ENCODE measurements around the gene ARHGAP42. TPM values are rescaled to one million over a fixed set of nuclear protein-coding genes. Genes with fewer than 3 reads are reported as not detected.

The ARHGAP42 gene
- polyA plus RNA-seq, 3 donors = 0.13 TPM; not detected in 2

- H3K27ac ChIP-seq (ENCODE audit: low read depth in 1 of 2, low read length in 2 of 2) = no peak overlapping the region
These were observed 16.9 kb downstream of the ARHGAP42 start for GRCh38 chr11:100703801-100704575.

GRCh38 chr11:100705447-100705846 lies 18.4 kb downstream of the ARHGAP42 start:
- no peak overlapping the region for H2AFZ ChIP-seq (ENCODE audit: insufficient read depth, low read depth, low read length, poor library complexity, severe bottlenecking)
- WGBS (ENCODE audit: insufficient coverage) = no CpG with 5 or more reads among the region's 2 CpGs
- Mint-ChIP-seq H3K27me3 (ENCODE audit: low read depth in 3 of 3) (no peaks in the 10 kb centered on the region), H3K36me3 (no peaks in the 10 kb centered on the region), H3K27ac (no peak overlapping the region), H3K9me3 (peaks cover 0 to 5% (median 0%) of the 10 kb centered on the region in 7 donors), H3K4me3 (no peak overlapping the region), H3K4me1 (no peaks in the 10 kb centered on the region)
- H3K9me3 ChIP-seq (replicated peaks in 1 of 2; ENCODE audit: control insufficient read depth in 1 of 2, insufficient read depth in 1 of 2, low read length in 2 of 2) = no peaks in the 10 kb centered on the region
- intact Hi-C loops (cut with micrococcal nuclease) = no loop called here
- no peaks in the 10 kb centered on the region for H3K4me1 ChIP-seq (ENCODE audit: control insufficient read depth in 1 of 2, insufficient read depth in 2 of 2, low read length in 2 of 2)
- H3K27me3 ChIP-seq (ENCODE audit: control insufficient read depth in 2 of 2, insufficient read depth in 2 of 2, low read length in 2 of 2) = no peaks in the 10 kb centered on the region
- no peak overlapping the region for H3K4me2 ChIP-seq (replicated peaks; ENCODE audit: extremely low read depth, low read length, poor library complexity, severe bottlenecking)
- H3K4me3 ChIP-seq (replicated peaks in 1 of 3; ENCODE audit: low read depth in 2 of 3, low read length in 3 of 3) = no peak overlapping the region
- H3K36me3 ChIP-seq (replicated peaks in 1 of 2; ENCODE audit: control insufficient read depth in 1 of 2, insufficient read depth in 2 of 2, low read length in 2 of 2) = no peaks in the 10 kb centered on the region
- no peaks in the 10 kb centered on the region for H4K20me1 ChIP-seq (ENCODE audit: insufficient read depth, low read length)
- H3K9ac ChIP-seq (ENCODE audit: insufficient read depth, low read length, poor library complexity, severe bottlenecking) = no peak overlapping the region
- H3K27ac ChIP-seq (ENCODE audit: low read depth in 1 of 2, low read length in 2 of 2) = no peak overlapping the region
- no peak for TF ChIP-seq CTCF (IDR thresholded peaks at IDR 0.05)
- no peaks in the 10 kb centered on the region for H3K79me2 ChIP-seq (ENCODE audit: insufficient read depth, low read length)
- DNase-seq = no peak

More at GRCh38 chr11:100703801-100704575, 16.9 kb downstream of the ARHGAP42 start:
- Mint-ChIP-seq H3K9me3 (peaks cover 0 to 5% (median 0%) of the 10 kb centered on the region in 7 donors), H3K27me3 (ENCODE audit: low read depth in 3 of 3) (no peaks in the 10 kb centered on the region), H3K36me3 (no peaks in the 10 kb centered on the region), H3K27ac (no peak overlapping the region), H3K4me3 (no peak overlapping the region), H3K4me1 (no peaks in the 10 kb centered on the region)
- H3K9me3 ChIP-seq (replicated peaks in 1 of 2; ENCODE audit: control insufficient read depth in 1 of 2, insufficient read depth in 1 of 2, low read length in 2 of 2) = no peaks in the 10 kb centered on the region
- WGBS (ENCODE audit: insufficient coverage) = 84% methylated on average over 4 of the region's 5 CpGs
- no peaks in the 10 kb centered on the region for H3K27me3 ChIP-seq (ENCODE audit: control insufficient read depth in 2 of 2, insufficient read depth in 2 of 2, low read length in 2 of 2)
- H3K4me1 ChIP-seq (ENCODE audit: control insufficient read depth in 1 of 2, insufficient read depth in 2 of 2, low read length in 2 of 2) = no peaks in the 10 kb centered on the region
- H3K4me3 ChIP-seq (replicated peaks in 1 of 3; ENCODE audit: low read depth in 2 of 3, low read length in 3 of 3) = no peak overlapping the region
- H3K4me2 ChIP-seq (replicated peaks; ENCODE audit: extremely low read depth, low read length, poor library complexity, severe bottlenecking) = no peak overlapping the region
- no peaks in the 10 kb centered on the region for H3K36me3 ChIP-seq (replicated peaks in 1 of 2; ENCODE audit: control insufficient read depth in 1 of 2, insufficient read depth in 2 of 2, low read length in 2 of 2)
- no peaks in the 10 kb centered on the region for H3K79me2 ChIP-seq (ENCODE audit: insufficient read depth, low read length)
- H4K20me1 ChIP-seq (ENCODE audit: insufficient read depth, low read length) = no peaks in the 10 kb centered on the region
- no peak for DNase-seq
- no peak overlapping the region for H2AFZ ChIP-seq (ENCODE audit: insufficient read depth, low read depth, low read length, poor library complexity, severe bottlenecking)
- intact Hi-C loops (cut with micrococcal nuclease) = no loop called here
- no peak overlapping the region for H3K9ac ChIP-seq (ENCODE audit: insufficient read depth, low read length, poor library complexity, severe bottlenecking)
- no peak for TF ChIP-seq CTCF (IDR thresholded peaks at IDR 0.05)

All from CD14-positive monocyte (primary cell).